H1 (cell line): ENCODE measurements around the gene DNAJB6. TPM values are rescaled to one million over a fixed set of nuclear protein-coding genes. Genes with fewer than 3 reads are reported as not detected.

Source experiments
- CTCF ChIA-PET: fragments of 300-600 bp; sonication (Branson Sonifier 250); formaldehyde crosslinking; loops from one replicate; lab custom pipeline; 2021; ENCODE audit not compliant: partially characterized antibody; lab: Charles Lee
- POLR2A ChIA-PET: fragments of 300-600 bp; sonication (Branson Sonifier 250); formaldehyde crosslinking; loops from one replicate; lab custom pipeline; 2021; ENCODE audit warnings: inconsistent platforms; ENCODE audit not compliant: partially characterized antibody; lab: Charles Lee
- DNase-seq, 2 experiments: peaks; one replicate each; pipeline versions ENCODE4 v3.0.0 to v3.0.0-alpha.2; 2010 to 2022; ENCODE audit warnings: low spot score in 2 of 2, low read depth in 1 of 2, mixed read lengths in 1 of 2
- FAIRE-seq: peaks from 2 replicates; lab custom pipeline; 2011; peaks lifted over from hg19 to GRCh38; lab: Jason Lieb, UNC
- H2AFZ ChIP-seq: 2 replicates; pipeline ENCODE4 v1.8.1; 2012; ENCODE audit warnings: low read length, inconsistent platforms
- H2AK5ac ChIP-seq: 2 replicates; pipeline ENCODE4 v1.6.1; 2013; ENCODE audit warnings: low read depth, low read length
- H2BK120ac ChIP-seq: replicated peaks from 2 replicates; pipeline ENCODE3; 2013; ENCODE audit warnings: low read depth, low read length, inconsistent platforms
- H2BK12ac ChIP-seq: 2 replicates; pipeline ENCODE4 v1.6.1; 2013; ENCODE audit warnings: low read depth, low read length
- H2BK15ac ChIP-seq: 2 replicates; pipeline ENCODE4 v1.6.1; 2013; ENCODE audit warnings: low read length
- H2BK20ac ChIP-seq: 2 replicates; pipeline ENCODE4 v1.6.1; 2013; ENCODE audit warnings: low read length
- H2BK5ac ChIP-seq: 2 replicates; pipeline ENCODE4 v1.6.1; 2013; ENCODE audit warnings: low read depth, low read length
- H3K14ac ChIP-seq: 2 replicates; pipeline ENCODE4 v1.6.1; 2013; ENCODE audit warnings: inconsistent platforms; ENCODE audit not compliant: insufficient read length
- H3K18ac ChIP-seq: 2 replicates; pipeline ENCODE4 v1.6.1; 2013; ENCODE audit warnings: low read length; ENCODE audit errors: extremely low read depth
- H3K23ac ChIP-seq: 2 replicates; pipeline ENCODE4 v1.6.1; 2013; ENCODE audit warnings: inconsistent platforms; ENCODE audit not compliant: insufficient read length
- H3K23me2 ChIP-seq: 2 replicates; pipeline ENCODE4 v1.6.1; 2013; ENCODE audit warnings: low read depth, low read length
- H3K27ac ChIP-seq: 2 replicates; pipeline ENCODE4 v1.6.1; 2011; ENCODE audit warnings: low read depth, low read length, inconsistent platforms
- H3K27me3 ChIP-seq, 4 experiments: replicated peaks in 1 of 4; 1 replicate in 1 of 4; 2 replicates in 3 of 4; pipeline versions ENCODE4 v1.6.1 to v1.8.1; 2011 to 2013; ENCODE audit warnings: low read length in 3 of 4, mild to moderate bottlenecking in 3 of 4, inconsistent platforms in 2 of 4, mixed read lengths in 2 of 4, moderate library complexity in 1 of 4; ENCODE audit not compliant: control insufficient read depth in 3 of 4, insufficient read depth in 3 of 4; ENCODE audit errors: extremely low read depth in 1 of 4
- H3K36me3 ChIP-seq, 4 experiments: 2 replicates each; pipeline versions ENCODE4 v1.6.1 to v1.8.1; 2011 to 2013; ENCODE audit warnings: mild to moderate bottlenecking in 4 of 4, low read length in 3 of 4, moderate library complexity in 2 of 4, control low read depth in 1 of 4, inconsistent platforms in 1 of 4; ENCODE audit not compliant: insufficient read depth in 4 of 4, control insufficient read depth in 2 of 4
- H3K4ac ChIP-seq: replicated peaks from 2 replicates; pipeline ENCODE3; 2013; ENCODE audit warnings: low read length, low read depth, mixed read lengths, inconsistent platforms; ENCODE audit not compliant: insufficient read length
- H3K4me1 ChIP-seq, 4 experiments: replicated peaks in 1 of 4; 1 replicate in 1 of 4; 2 replicates in 3 of 4; pipeline versions ENCODE4 v1.6.1 to v1.8.1; 2011 to 2013; ENCODE audit warnings: low read length in 3 of 4, inconsistent platforms in 2 of 4, mixed read lengths in 1 of 4; ENCODE audit not compliant: insufficient read depth in 4 of 4, control insufficient read depth in 3 of 4
- H3K4me2 ChIP-seq, 2 experiments: 2 replicates each; pipeline versions ENCODE4 v1.6.1 to v1.8.1; 2011 to 2013; ENCODE audit warnings: low read depth in 2 of 2, low read length in 2 of 2, control low read depth in 1 of 2, inconsistent platforms in 1 of 2, mild to moderate bottlenecking in 1 of 2; ENCODE audit not compliant: insufficient read depth in 1 of 2
- H3K4me3 ChIP-seq, 4 experiments: fragments of 200-600, 300-600 bp in 1 of 4; sonication (generic), shearing (Covaris generic), sonication (Bioruptor Twin) in 1 of 4; 2 replicates each; pipeline versions ENCODE4 v1.5.1 to v1.8.1; 2011 to 2016; ENCODE audit warnings: low read length in 4 of 4, low read depth in 3 of 4, control low read depth in 2 of 4, inconsistent platforms in 2 of 4, mild to moderate bottlenecking in 2 of 4, mixed read lengths in 1 of 4, moderate library complexity in 1 of 4; ENCODE audit not compliant: insufficient read depth in 2 of 4; ENCODE audit errors: extremely low read depth in 1 of 4
- H3K56ac ChIP-seq: replicated peaks from 2 replicates; pipeline ENCODE3; 2013; ENCODE audit warnings: low read depth, mild to moderate bottlenecking, mixed read lengths, low read length, inconsistent platforms; ENCODE audit not compliant: insufficient read length
- H3K79me1 ChIP-seq: 2 replicates; pipeline ENCODE4 v1.6.1; 2013; ENCODE audit warnings: low read depth, low read length, control low read depth
- H3K79me2 ChIP-seq, 2 experiments: 2 replicates each; pipeline versions ENCODE4 v1.6.1 to v1.8.1; 2012 to 2013; ENCODE audit warnings: low read length in 2 of 2, mild to moderate bottlenecking in 2 of 2, inconsistent platforms in 1 of 2; ENCODE audit not compliant: insufficient read depth in 2 of 2, control insufficient read depth in 1 of 2
- H3K9ac ChIP-seq, 4 experiments: replicated peaks in 1 of 4; 1 replicate in 1 of 4; 2 replicates in 3 of 4; pipeline versions ENCODE4 v1.6.1 to v1.8.1; 2011 to 2013; ENCODE audit warnings: low read depth in 3 of 4, low read length in 3 of 4, control low read depth in 2 of 4, mild to moderate bottlenecking in 2 of 4, moderate library complexity in 2 of 4, inconsistent platforms in 1 of 4; ENCODE audit errors: extremely low read depth in 1 of 4
- H3K9me3 ChIP-seq, 2 experiments: 2 replicates each; pipeline versions ENCODE4 v1.6.1 to v1.8.1; 2012 to 2013; ENCODE audit warnings: mild to moderate bottlenecking in 2 of 2, moderate library complexity in 2 of 2, control low read depth in 1 of 2, inconsistent platforms in 1 of 2, low read depth in 1 of 2, low read length in 1 of 2, mixed read lengths in 1 of 2; ENCODE audit not compliant: insufficient read depth in 2 of 2
- H4K20me1 ChIP-seq, 2 experiments: replicated peaks in 1 of 2; 2 replicates each; pipeline versions ENCODE3 to v1.8.1; 2011 to 2013; ENCODE audit warnings: inconsistent platforms in 2 of 2, low read length in 2 of 2, mild to moderate bottlenecking in 1 of 2; ENCODE audit not compliant: insufficient read depth in 2 of 2, control insufficient read depth in 1 of 2
- H4K5ac ChIP-seq: 2 replicates; pipeline ENCODE4 v1.6.1; 2013; ENCODE audit warnings: low read length, low read depth, mixed read lengths, inconsistent platforms; ENCODE audit not compliant: insufficient read length
- H4K8ac ChIP-seq: 2 replicates; pipeline ENCODE4 v1.8.0; 2013; ENCODE audit warnings: mild to moderate bottlenecking, moderate library complexity, low read length, inconsistent platforms; ENCODE audit not compliant: insufficient read depth; ENCODE audit errors: extremely low read depth
- H4K91ac ChIP-seq: replicated peaks from 2 replicates; pipeline ENCODE3; 2013; ENCODE audit warnings: low read length, mixed read lengths, inconsistent platforms; ENCODE audit not compliant: insufficient read length
- CREB1 ChIP-seq: IDR thresholded peaks from 2 replicates; pipeline ENCODE4 v1.6.1; 2012; ENCODE audit warnings: inconsistent platforms
- EGR1 ChIP-seq: IDR thresholded peaks from 2 replicates; pipeline ENCODE4 v1.6.1; 2011; ENCODE audit warnings: low read depth, low read length, borderline replicate concordance
- FOSL1 ChIP-seq: IDR thresholded peaks from 2 replicates; pipeline ENCODE4 v1.6.1; 2011; ENCODE audit warnings: mild to moderate bottlenecking, low read depth, low read length, moderate library complexity; ENCODE audit not compliant: insufficient read depth
- KDM4A ChIP-seq: IDR thresholded peaks from one replicate; pipeline ENCODE4 v1.7.1; 2012; ENCODE audit warnings: low read depth, mild to moderate bottlenecking, moderate library complexity, low read length, inconsistent platforms; ENCODE audit not compliant: severe bottlenecking
- SIRT6 ChIP-seq: IDR thresholded peaks from one replicate; pipeline ENCODE4 v1.7.1; 2012; ENCODE audit warnings: low read length, inconsistent platforms
- WGBS, 2 experiments: shearing (Covaris generic) in 1 of 2; methylation state at CpG; one replicate each; pipeline versions ENCODE4 v1.1.6 to v1.1.7; 2013 to 2015; ENCODE audit warnings: low lambda C conversion rate in 2 of 2, mixed read lengths in 2 of 2, inconsistent platforms in 1 of 2, low coverage in 1 of 2, missing lambda C conversion rate in 1 of 2; ENCODE audit not compliant: insufficient replicate concordance in 2 of 2, insufficient coverage in 1 of 2, insufficient read length in 1 of 2; ENCODE audit errors: extremely low coverage in 1 of 2, missing lambda C conversion rate in 1 of 2; 5-methylcytosine and 5-hydroxymethylcytosine counted together
- polyA plus RNA-seq, 7 experiments: library from polyadenylated mRNA; depleted of rRNA in 3 of 7; stranded (reverse) in 5 of 7; unstranded in 2 of 7; fragments of >200 nt in 5 of 7; fragments of 200-250 nt in 2 of 7; gene quantifications; 1 replicate in 5 of 7; 2 replicates in 1 of 7; 4 replicates in 1 of 7; pipeline versions ENCODE4 v1.2.1 to v1.2.3, GENCODE V29; 2011 to 2013; ENCODE audit warnings: missing spikeins in 2 of 7, mixed read lengths in 2 of 7
- total RNA-seq: library from RNA; stranded (reverse); fragmentation: NEBNext Ultra II Directional; extraction: Animal tissue kit (Norgen Biotek cat#: 25700); gene quantifications from 2 replicates; pipeline ENCODE4 v1.2.1, GENCODE V29; 2021
- TF ChIP-seq, protein P1 (sequence below): IDR thresholded peaks from 2 replicates; pipeline ENCODE4 v1.6.1; 2011; ENCODE audit warnings: low read depth, mild to moderate bottlenecking, low read length; ENCODE audit not compliant: insufficient read depth
- TF ChIP-seq, protein P2 (sequence below), 3 experiments: IDR thresholded peaks; 1 replicate in 2 of 3; 2 replicates in 1 of 3; pipeline versions ENCODE4 v1.5.1 to v1.6.1; 2011; ENCODE audit warnings: low read length in 3 of 3, mild to moderate bottlenecking in 3 of 3, inconsistent platforms in 2 of 3, low read depth in 1 of 3, moderate library complexity in 1 of 3; ENCODE audit not compliant: insufficient read depth in 1 of 3; ENCODE audit errors: control extremely low read depth in 1 of 3

The DNAJB6 gene
- total and polyA plus RNA-seq, 2 of the 8 experiments (the other 6 are each of a cell fraction or from before 2014, with no cell fraction given), result 166 to 295 TPM

- POLR2A ChIA-PET, result interaction anchor here (1.1 kb wide), 1 partner anchor 100 kb away, joined by 3 read pairs; no protein-coding TSS in a partner anchor
- no peak for FAIRE-seq
Measured at GRCh38 chr7:157438121-157439025, 101.6 kb downstream of the DNAJB6 start.

More at GRCh38 chr7:157438121-157439025, 101.6 kb downstream of the DNAJB6 start:
- 83% methylated on average over 15 of the region's 18 CpGs; no CpG with 5 or more reads in 1 of the 2 experiments for WGBS, 2 experiments
- Histone ChIP-seq H3K9me3 (peaks cover 16 to 23% of the 10 kb centered on the region in 2 experiments), H3K4me3 (no peak overlapping the region), H3K4me1 (no peaks in the 10 kb centered on the region; a peak in 1 of 7 replicates), H2BK20ac (no peak overlapping the region), H2BK12ac (no peak overlapping the region), H4K5ac (no peak overlapping the region), H3K36me3 (no peaks in the 10 kb centered on the region), H3K4ac (no peak overlapping the region), H3K56ac (no peak overlapping the region), H3K18ac (no peak overlapping the region), H3K27ac (no peak overlapping the region), H3K14ac (no peak overlapping the region), H3K23me2 (no peaks in the 10 kb centered on the region), H2BK5ac (no peak overlapping the region), H3K27me3 (no peaks in the 10 kb centered on the region; a peak in 1 of 7 replicates), H4K20me1 (peaks cover 1 to 3% of the 10 kb centered on the region in 2 experiments), H4K91ac (no peak overlapping the region), H3K9ac (no peak overlapping the region), H2BK15ac (no peak overlapping the region), H3K23ac (no peak overlapping the region), H4K8ac (no peak overlapping the region; the same call in 1 of the 2 replicates), H3K79me1 (no peaks in the 10 kb centered on the region), H2AFZ (no peak overlapping the region), H3K79me2 (no peaks in the 10 kb centered on the region), H3K4me2 (no peak overlapping the region), H2BK120ac (no peak overlapping the region), H2AK5ac (no peak overlapping the region)
- peak in 1 of 2 experiments; percentile 31 for DNase-seq
- CTCF ChIA-PET, result no interaction called here
- TF ChIP-seq EGR1 (no peak), CREB1 (no peak), SIRT6 (no peak), FOSL1 (no peak), KDM4A (no peak)
- TF ChIP-seq, protein P1, sequence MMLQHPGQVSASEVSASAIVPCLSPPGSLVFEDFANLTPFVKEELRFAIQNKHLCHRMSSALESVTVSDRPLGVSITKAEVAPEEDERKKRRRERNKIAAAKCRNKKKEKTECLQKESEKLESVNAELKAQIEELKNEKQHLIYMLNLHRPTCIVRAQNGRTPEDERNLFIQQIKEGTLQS, result no peak
- TF ChIP-seq, protein P2, sequence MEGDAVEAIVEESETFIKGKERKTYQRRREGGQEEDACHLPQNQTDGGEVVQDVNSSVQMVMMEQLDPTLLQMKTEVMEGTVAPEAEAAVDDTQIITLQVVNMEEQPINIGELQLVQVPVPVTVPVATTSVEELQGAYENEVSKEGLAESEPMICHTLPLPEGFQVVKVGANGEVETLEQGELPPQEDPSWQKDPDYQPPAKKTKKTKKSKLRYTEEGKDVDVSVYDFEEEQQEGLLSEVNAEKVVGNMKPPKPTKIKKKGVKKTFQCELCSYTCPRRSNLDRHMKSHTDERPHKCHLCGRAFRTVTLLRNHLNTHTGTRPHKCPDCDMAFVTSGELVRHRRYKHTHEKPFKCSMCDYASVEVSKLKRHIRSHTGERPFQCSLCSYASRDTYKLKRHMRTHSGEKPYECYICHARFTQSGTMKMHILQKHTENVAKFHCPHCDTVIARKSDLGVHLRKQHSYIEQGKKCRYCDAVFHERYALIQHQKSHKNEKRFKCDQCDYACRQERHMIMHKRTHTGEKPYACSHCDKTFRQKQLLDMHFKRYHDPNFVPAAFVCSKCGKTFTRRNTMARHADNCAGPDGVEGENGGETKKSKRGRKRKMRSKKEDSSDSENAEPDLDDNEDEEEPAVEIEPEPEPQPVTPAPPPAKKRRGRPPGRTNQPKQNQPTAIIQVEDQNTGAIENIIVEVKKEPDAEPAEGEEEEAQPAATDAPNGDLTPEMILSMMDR (IDR thresholded peaks at IDR 0.05; ENCODE audit: control extremely low read depth in 1 of 3, insufficient read depth in 1 of 3, low read depth in 1 of 3, low read length in 3 of 3), result no peak
